Measurements from ENCODE around the gene CXCR5. TPM values are rescaled to one million over a fixed set of nuclear protein-coding genes. Genes with fewer than 3 reads are reported as not detected.
A peak's percentile ranks its signal among the peaks of the same experiment; 100 is the strongest.

Gene CXCR5
- total RNA-seq, 4 donors from 2014 or later = 2.5 to 4.1 TPM; not detected in 2

DNA sequence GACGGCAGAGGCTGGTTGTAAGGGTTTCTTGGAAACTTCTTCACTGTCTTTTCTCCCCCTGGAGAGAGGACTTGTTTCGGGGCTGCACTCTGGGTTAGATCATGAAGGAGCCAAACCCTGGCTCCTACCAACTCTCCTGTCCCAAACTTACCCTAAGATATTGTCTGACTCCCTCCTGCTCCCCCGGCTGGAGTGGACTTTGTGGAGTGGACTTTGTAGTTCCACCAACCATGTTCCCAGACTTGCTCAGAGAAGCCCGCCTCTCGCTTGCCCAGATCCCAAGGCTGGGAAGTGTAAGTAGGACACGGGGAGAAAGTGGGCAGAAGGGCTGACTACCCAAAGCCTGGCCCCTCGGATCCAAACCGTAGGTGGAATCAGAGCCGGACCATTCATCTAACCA, 1.2 kb downstream of the CXCR5 start:
- in situ Hi-C loops (cut with MboI; ENCODE audit: low pct_ligation_motif_present in 1 of 4, low pct_unique_long_range_greater_than_20kb in 1 of 4, low sequenced_read_pairs in 3 of 4) = no loop called here
- Histone ChIP-seq H3K27ac (peak overlapping the region in 2 of 4 donors; percentile 8 to 84), H3K4me1 (peaks cover 0 to 21% (median 12%) of the 10 kb centered on the region in 4 donors), H3K36me3 (no peaks in the 10 kb centered on the region), H3K9me3 (no peaks in the 10 kb centered on the region), H3K27me3 (no peaks in the 10 kb centered on the region), H3K4me3 (no peak overlapping the region)
- DNase-seq = no peak
- WGBS, 2 donors (ENCODE audit: low coverage in 1 of 2) = 81 to 89% methylated on average over 4 to 9 of the region's 9 CpGs
- intact Hi-C loops (cut with DNase I; ENCODE audit: low total_unique reads) = no loop called here
- TF ChIP-seq POLR2A (IDR thresholded peaks at IDR 0.05) (no peak), POLR2AphosphoS5 (IDR thresholded peaks at IDR 0.05) (no peak), EP300 (IDR thresholded peaks at IDR 0.05; ENCODE audit: low read depth) (no peak)
- TF ChIP-seq, protein P1, sequence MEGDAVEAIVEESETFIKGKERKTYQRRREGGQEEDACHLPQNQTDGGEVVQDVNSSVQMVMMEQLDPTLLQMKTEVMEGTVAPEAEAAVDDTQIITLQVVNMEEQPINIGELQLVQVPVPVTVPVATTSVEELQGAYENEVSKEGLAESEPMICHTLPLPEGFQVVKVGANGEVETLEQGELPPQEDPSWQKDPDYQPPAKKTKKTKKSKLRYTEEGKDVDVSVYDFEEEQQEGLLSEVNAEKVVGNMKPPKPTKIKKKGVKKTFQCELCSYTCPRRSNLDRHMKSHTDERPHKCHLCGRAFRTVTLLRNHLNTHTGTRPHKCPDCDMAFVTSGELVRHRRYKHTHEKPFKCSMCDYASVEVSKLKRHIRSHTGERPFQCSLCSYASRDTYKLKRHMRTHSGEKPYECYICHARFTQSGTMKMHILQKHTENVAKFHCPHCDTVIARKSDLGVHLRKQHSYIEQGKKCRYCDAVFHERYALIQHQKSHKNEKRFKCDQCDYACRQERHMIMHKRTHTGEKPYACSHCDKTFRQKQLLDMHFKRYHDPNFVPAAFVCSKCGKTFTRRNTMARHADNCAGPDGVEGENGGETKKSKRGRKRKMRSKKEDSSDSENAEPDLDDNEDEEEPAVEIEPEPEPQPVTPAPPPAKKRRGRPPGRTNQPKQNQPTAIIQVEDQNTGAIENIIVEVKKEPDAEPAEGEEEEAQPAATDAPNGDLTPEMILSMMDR (IDR thresholded peaks at IDR 0.05) = no peak

DNA sequence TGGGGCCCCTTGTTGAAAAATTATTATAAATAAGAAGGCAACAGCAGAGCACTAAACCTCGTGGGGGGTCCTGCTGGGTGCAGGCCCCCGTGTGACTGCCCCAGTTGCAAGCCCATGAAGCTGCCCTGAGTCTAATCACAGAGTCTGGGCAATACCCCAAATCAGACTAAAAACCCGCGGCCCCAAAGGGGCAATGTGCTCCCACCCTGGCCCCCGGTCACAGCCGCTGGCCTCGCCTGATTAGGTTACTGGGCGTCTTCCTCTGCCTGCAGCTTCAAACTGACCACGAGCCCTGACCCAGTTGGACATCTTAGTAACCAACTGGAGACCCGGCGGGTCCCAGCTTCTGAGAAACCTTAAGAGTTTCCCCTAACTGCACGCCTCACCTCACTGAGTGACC, 1.6 kb downstream of the CXCR5 start:
- H3K9me3 ChIP-seq = no peaks in the 10 kb centered on the region
- H3K27me3 ChIP-seq = no peaks in the 10 kb centered on the region
- H3K36me3 ChIP-seq = no peaks in the 10 kb centered on the region
- TF ChIP-seq POLR2A (IDR thresholded peaks at IDR 0.05) = no peak
- TF ChIP-seq, protein P1 (IDR thresholded peaks at IDR 0.05) = no peak
- TF ChIP-seq EP300 (IDR thresholded peaks at IDR 0.05; ENCODE audit: low read depth) = no peak
- no peak for TF ChIP-seq POLR2AphosphoS5 (IDR thresholded peaks at IDR 0.05)
- intact Hi-C loops (cut with DNase I; ENCODE audit: low total_unique reads) = no loop called here
- peaks cover 0 to 25% (median 12%) of the 10 kb centered on the region in 4 donors for H3K4me1 ChIP-seq
- in situ Hi-C loops (cut with MboI; ENCODE audit: low pct_ligation_motif_present in 1 of 4, low pct_unique_long_range_greater_than_20kb in 1 of 4, low sequenced_read_pairs in 3 of 4) = no loop called here
- DNase-seq = no peak
- H3K27ac ChIP-seq = peak overlapping the region in 2 of 4 donors; percentile 70 to 84
- 54 to 84% methylated on average over 2 to 12 of the region's 12 CpGs for WGBS, 2 donors (ENCODE audit: low coverage in 1 of 2)
- no peak overlapping the region for H3K4me3 ChIP-seq

DNA sequence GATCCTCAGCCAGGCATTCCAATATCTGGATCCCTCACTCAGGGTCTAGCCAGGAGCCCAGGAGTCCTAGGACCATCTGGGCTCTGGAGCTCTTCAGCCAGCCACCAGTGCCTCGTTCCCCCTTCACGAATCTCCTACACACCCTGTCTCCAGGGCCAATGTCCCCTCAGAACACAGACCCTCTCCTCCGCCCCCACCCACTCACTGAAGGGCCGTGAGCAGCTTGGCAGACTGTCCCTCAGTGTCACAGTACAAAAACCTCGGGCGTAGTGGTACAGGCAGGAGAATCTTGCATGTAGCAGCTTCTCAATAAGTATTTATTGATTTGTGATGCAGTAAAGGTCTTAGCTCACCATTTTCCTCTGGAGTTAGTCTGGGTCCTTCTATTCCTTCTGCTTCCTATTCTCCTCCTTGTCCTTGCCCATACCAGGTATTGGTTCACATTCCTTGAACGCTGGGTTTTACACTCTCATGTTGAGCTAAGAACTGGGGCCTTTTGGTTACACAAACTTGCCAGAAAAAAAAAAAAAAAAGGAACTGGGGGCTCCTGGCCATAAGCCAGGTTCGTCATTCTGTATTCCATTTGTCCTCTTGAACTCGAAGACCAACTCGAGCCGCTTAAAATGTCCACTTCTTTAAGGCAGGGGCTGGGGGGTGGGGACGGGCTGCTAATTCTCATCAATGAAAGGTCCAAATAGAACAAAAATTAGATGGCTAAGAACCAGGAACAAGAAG, 2.3 kb downstream of the CXCR5 start:
- TF ChIP-seq POLR2A (IDR thresholded peaks at IDR 0.05) = no peak
- TF ChIP-seq, protein P1 (IDR thresholded peaks at IDR 0.05) = no peak
- in situ Hi-C loops (cut with MboI; ENCODE audit: low pct_ligation_motif_present in 1 of 4, low pct_unique_long_range_greater_than_20kb in 1 of 4, low sequenced_read_pairs in 3 of 4) = no loop called here
- H3K4me1 ChIP-seq = peaks cover 0 to 26% (median 12%) of the 10 kb centered on the region in 4 donors

DNA sequence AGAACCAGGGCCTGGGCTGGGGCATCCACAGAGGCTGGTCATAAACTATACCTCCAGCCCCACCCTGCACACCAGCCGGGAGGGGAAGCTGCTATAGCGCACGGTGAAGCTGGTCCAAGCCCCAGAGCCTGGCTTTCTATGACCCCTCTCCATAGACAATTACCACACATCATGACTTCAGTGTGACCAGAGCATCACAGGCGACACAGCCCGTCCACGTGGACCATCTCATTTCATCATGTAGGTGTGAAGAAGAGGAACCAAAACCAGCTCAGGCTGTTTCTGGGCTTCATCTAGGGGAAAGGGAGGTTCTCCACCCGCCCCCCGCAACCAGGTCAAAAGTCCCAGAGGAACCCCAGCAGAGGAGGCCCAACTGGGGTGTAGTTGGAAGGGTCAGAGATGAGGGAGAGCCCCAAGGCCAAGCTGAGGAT, 3.0 kb downstream of the CXCR5 start:
- H3K36me3 ChIP-seq = no peaks in the 10 kb centered on the region
- DNase-seq = no peak
- TF ChIP-seq, protein P1 (IDR thresholded peaks at IDR 0.05) = no peak
- intact Hi-C loops (cut with DNase I; ENCODE audit: low total_unique reads) (no loop called here), in situ Hi-C loops (cut with MboI; ENCODE audit: low pct_ligation_motif_present in 1 of 4, low pct_unique_long_range_greater_than_20kb in 1 of 4, low sequenced_read_pairs in 3 of 4) (no loop called here)
- no peaks in the 10 kb centered on the region for H3K27me3 ChIP-seq
- WGBS, 2 donors (ENCODE audit: low coverage in 1 of 2) = 70% methylated on average over 8 of the region's 8 CpGs; no CpG with 5 or more reads in 1 of the 2 donors
- peak overlapping the region; percentile 41 to 84 (median 72) for H3K27ac ChIP-seq
- H3K9me3 ChIP-seq = no peaks in the 10 kb centered on the region
- H3K4me3 ChIP-seq = peak overlapping the region in 1 of 4 donors; percentile 18
- peaks cover 0 to 26% (median 12%) of the 10 kb centered on the region in 4 donors for H3K4me1 ChIP-seq

More for the DNA sequence above, 2.3 kb downstream of the CXCR5 start:
- Histone ChIP-seq H3K27me3 (no peaks in the 10 kb centered on the region), H3K27ac (peak overlapping the region; percentile 41 to 84 (median 72)), H3K36me3 (no peaks in the 10 kb centered on the region), H3K9me3 (no peaks in the 10 kb centered on the region), H3K4me3 (peak overlapping the region in 1 of 4 donors; percentile 18)
- no peak for DNase-seq
- intact Hi-C loops (cut with DNase I; ENCODE audit: low total_unique reads) = no loop called here
- WGBS, 2 donors (ENCODE audit: low coverage in 1 of 2) = 47 to 72% methylated on average over 4 to 12 of the region's 12 CpGs
